Left renal cortex interstitium (tissue), 4 donors: ENCODE measurements around the gene NTRK2. TPM values are rescaled to one million over a fixed set of nuclear protein-coding genes. Genes with fewer than 3 reads are reported as not detected.

ENCODE experiments used
- DNase-seq, 4 donors: peaks; one replicate each; pipeline ENCODE4 v3.0.0-alpha.2; 2013; ENCODE audit warnings: low read depth in 4 of 4, low spot score in 2 of 4, missing footprints in 1 of 4
- polyA plus RNA-seq, 4 donors: library from polyadenylated mRNA; unstranded; fragments of 120-200 nt; gene quantifications; one replicate each; pipeline ENCODE4 v1.2.1, GENCODE V29; 2013; ENCODE audit not compliant: insufficient read length in 4 of 4

The NTRK2 gene
- polyA plus RNA-seq, 4 donors = 101 to 113 (median 108) TPM

DNA sequence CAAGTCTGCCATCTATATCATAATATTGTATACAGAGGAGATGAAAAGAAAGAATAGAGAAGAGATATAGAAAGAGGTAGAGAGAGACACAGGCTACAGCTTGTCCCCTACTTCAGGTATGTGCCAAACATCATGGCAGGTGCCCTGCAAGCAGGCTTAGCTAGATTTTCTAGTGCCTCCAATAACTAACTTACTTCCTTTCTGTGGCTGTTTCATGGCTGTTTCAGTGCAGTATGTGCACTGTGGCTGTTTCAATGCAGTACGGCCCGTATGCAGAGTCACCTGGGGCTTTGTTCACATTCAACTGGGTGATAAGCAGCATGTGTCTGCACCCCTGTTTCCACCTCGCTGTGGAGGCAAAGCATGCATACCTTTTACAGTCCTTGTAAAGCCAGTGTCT, 327.2 kb downstream of the NTRK2 start:
- DNase-seq = no peak

GRCh38 chr9:84997472-84997871, 327.9 kb downstream of the NTRK2 start:
- no peak for DNase-seq

DNA sequence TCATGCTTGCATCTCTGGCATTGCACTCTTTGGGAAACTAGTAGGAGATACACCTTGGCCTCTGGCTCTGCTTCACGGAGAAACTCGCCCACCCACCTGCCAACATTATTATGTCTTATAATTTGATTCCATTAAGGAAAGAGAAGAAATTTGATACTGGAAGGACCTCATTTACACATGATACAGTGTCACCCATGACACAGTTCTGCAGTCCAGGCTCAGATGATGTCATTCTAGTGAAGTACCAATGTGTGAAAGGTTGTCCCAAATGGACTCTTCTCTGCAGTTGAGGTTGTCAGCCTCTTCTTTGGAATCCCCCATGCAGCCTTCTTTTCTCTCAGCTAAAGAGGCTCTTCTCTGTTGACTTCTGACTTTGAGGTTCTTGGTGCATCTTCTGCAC, 329.1 kb downstream of the NTRK2 start:
- no peak for DNase-seq

DNA sequence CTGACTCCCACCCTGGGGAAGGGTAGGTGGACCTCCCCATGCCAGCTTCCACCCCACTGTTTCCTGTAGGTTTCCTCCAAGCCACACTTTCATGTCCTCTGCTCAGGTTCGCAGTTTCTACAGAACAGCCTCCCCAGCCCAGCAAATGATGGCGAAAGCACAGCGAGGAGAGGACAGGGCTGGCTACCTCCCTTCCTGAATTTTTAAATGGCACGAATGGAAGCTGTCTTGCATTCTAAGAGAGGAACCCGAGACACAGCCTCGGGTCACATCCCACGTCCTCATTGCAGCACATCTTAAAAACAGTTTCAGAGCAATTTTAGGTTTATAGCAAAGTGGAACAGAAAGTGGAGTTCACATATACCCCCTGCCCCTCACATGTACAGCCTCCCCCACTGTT, 330.3 kb downstream of the NTRK2 start:
- DNase-seq = no peak

DNA sequence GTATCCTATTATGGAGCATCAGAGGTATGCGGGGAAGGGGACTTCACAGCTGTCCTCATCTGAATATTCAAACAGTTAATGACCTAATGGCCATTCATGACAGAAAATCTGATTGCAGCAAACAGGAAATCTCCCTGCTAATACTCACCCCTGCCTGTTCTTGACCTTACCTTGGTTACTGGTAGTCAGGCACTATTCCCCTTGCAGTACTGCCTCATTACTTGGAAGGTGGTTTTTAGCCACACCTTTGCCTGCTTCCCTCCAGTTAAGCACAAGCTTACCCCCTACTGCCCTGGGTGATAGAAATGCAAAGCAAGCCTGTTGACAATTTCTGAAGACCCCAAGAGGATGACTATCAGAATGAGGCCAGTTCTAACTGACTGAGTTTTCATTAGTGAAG, 332.4 kb downstream of the NTRK2 start:
- DNase-seq = no peak

DNA sequence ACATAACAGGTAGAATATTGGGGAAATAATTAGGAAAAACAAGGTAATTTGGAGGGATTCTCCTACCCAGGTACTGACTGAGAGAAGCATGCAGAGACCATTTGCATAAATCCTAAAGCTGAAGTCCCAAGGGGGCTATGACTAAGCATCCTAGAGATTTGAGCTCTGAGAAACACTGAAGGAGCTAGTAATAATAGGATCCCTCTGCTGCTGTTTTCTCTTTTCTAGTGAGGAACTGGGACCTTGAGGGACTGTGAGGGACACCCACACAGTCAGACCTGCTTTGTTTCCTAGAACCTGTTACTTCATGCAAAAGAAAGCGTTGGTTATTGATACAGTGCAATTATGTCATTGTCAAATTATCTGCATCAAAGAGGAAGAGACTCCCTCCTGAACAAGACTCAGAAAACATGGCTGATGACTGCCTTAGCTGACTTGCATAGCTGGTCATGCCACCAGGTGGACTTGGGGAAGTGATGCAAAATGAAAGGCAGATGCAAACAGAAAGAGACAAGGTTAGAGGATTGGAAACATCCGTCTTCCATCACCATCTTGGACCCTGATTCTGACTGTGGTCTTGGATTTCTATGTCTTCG, 335.4 kb downstream of the NTRK2 start:
- DNase-seq = no peak

- DNase-seq = no peak
These were observed 338.2 kb downstream of the NTRK2 start for GRCh38 chr9:85007748-85008147.

GRCh38 chr9:85008215-85008614, 338.7 kb downstream of the NTRK2 start:
- DNase-seq = no peak

DNA sequence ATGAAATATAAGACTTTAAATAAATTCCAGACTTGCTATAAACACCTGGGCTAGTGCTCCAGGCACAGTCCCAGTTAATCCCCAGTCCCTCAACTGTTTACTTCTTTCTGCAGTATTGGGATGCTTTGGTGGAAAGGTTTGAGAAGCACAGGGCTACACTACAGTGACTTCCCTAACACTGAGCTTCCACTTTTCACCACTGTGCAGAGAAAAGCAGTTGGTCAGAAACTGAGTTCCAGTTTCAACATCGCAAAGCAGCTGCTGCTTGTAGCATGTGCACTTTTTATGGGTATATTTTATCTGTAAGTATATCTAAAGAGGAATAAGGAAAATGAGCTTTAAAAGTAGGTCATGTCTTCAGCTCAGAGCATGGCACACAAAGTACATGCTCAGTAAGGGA, 339.7 kb downstream of the NTRK2 start:
- no peak for DNase-seq

GRCh38 chr9:85013703-85014102, 344.2 kb downstream of the NTRK2 start:
- no peak for DNase-seq

DNA sequence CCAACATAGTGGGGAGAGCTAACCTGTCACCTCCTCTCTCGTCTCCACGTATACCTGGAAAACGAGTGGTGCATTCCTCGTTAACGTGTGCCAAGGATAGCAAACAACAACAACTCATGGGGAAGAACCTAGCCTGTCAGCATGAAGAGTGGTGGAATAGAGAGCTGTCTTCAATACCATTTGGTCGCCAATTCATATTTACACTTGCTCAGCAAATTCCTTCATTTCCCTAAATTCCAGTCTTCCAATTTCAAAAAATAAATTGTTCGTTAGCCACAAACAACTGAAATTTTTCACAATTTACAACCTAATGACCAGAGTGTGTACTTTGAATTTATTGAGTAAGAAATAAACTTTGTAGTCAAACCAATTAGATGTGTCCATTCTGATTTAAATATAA, 344.8 kb downstream of the NTRK2 start:
- no peak for DNase-seq

- peak in 1 of 4 donors; percentile 68 for DNase-seq
These were observed 347.0 kb downstream of the NTRK2 start for GRCh38 chr9:85016384-85017006.

DNA sequence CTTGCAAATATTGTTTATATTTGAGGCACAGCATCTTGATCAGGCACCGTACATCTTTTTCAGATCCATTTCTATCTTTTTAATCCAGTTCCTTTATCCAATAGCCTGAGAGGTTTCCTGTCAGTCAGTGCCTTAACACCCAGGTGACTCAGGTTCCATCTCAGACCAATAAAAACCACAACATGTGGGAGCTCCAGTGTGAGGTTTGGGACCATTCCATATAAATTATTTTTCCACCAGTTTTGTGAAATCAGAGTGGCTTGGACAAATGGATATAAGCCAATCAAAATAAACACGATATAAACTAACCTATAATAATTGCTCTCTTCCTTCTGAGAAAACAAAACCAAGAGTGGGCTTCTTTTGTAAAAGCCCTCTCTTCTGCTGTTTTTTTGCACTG, 351.3 kb downstream of the NTRK2 start:
- no peak for DNase-seq

- no peak for DNase-seq
These were observed 352.2 kb downstream of the NTRK2 start for GRCh38 chr9:85021686-85022085.

- DNase-seq = no peak
These were observed 354.8 kb downstream of the NTRK2 start for GRCh38 chr9:85024374-85024773.

- peak in 2 of 4 donors; percentile 52 to 54 for DNase-seq
These were observed 356.1 kb downstream of the NTRK2 start for GRCh38 chr9:85025638-85026037.

- DNase-seq = no peak
These were observed 358.3 kb downstream of the NTRK2 start for GRCh38 chr9:85027870-85028269.

DNA sequence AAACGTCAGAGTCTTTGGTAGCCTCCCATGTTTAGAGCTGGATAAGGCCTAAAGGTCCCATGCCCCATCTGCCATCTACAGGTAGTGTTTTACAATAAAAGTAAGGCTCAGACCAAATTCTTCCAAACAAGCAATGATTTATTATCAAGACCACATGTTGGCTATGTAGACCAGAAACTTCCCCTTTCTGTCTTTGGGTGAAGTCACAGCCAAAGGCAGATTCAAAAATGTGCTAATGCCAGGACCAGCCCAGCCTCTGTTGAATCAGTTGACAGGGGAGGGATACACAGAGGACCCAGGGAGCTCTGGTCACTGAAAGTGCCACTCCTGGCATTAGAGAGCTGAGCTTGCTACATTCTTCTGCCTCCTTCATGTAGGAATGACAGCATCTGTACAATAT, 360.8 kb downstream of the NTRK2 start:
- no peak for DNase-seq

GRCh38 chr9:85036496-85036895, 367.0 kb downstream of the NTRK2 start:
- DNase-seq = no peak

DNA sequence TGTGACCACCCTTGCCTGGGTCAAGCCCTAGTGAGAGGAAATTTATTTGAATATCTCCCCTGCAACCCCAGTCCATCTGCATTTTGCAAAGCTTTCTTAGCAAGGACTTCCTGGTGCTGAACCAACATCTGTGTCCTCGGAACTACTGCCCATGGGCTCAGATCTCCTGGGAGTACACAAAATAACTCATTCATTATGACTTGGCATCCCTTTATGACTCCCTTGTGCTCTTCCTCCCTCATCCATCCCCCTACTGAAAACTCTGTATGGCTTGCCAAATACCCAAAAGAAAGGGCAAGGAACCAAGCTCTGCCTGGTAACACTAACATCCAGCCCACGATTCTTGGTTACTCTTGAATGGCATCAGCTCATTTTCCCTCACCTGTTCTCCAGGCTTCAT, 368.5 kb downstream of the NTRK2 start:
- DNase-seq = no peak

GRCh38 chr9:85038824-85039608, 369.5 kb downstream of the NTRK2 start:
- DNase-seq = no peak

DNA sequence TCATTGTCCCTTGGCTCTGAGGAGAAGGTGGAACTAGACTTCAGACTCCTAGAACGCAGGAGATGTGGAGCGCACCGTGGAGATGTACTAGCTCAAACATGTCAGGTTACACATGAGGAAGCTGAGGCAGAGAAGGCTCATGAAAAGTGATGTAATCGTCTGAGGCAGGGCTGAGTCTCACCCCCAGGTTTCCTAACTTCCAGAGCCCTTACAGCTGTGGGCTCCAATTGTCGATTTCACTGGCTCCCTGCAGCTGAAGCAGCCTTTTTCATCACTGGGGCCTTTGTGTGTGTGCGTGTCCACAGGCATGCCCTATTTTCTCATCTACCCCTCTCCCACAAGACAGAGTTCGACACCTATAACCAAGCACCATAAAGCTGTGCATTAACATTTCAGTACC, 370.6 kb downstream of the NTRK2 start:
- DNase-seq = no peak
